ENCODE results near the gene CDK14. TPM values are rescaled to one million over a fixed set of nuclear protein-coding genes. Genes with fewer than 3 reads are reported as not detected.

The CDK14 gene
- total RNA-seq, 1 donor = 39.1 TPM

DNA sequence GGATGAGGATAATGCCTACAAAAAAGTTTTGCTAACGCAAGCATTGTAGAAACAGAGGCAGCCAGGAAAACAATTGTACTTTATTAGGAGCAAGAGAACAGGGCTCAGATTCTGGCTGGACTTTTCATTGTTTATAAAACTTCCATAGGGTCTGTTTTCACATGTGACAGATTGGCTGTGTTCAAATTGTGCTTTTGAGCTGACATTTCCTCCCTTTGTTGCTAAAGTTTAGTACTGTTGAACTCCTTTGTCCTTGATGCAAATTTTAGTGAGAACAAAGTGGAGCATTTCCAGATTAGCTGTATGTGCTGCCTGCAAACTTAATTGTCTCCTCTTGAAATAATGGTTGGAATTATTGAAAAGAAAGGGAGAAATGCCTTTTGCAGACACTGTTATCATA lies 447.1 kb downstream of the CDK14 start:
- Histone ChIP-seq H3K27ac (ENCODE audit: low read depth, low read length) (no peak overlapping the region), H4K20me1 (ENCODE audit: insufficient read depth, low read length) (no peaks in the 10 kb centered on the region), H2AFZ (ENCODE audit: low read length) (no peak overlapping the region), H3K36me3 (ENCODE audit: insufficient read depth, low read length) (no peaks in the 10 kb centered on the region), H3K79me2 (ENCODE audit: insufficient read depth, low read length) (no peaks in the 10 kb centered on the region), H3K4me1 (ENCODE audit: insufficient read depth, low read length) (no peaks in the 10 kb centered on the region), H3K4me2 (ENCODE audit: insufficient read depth, low read length) (no peak overlapping the region), H3K4me3 (ENCODE audit: insufficient read depth, low read length) (no peak overlapping the region), H3K9me3 (ENCODE audit: low read depth, low read length) (no peaks in the 10 kb centered on the region), H3K27me3 (ENCODE audit: insufficient read depth, low read length) (no peaks in the 10 kb centered on the region)
- no peak for DNase-seq (ENCODE audit: insufficient read length, low spot score, missing footprints)
- TF ChIP-seq, protein P1, sequence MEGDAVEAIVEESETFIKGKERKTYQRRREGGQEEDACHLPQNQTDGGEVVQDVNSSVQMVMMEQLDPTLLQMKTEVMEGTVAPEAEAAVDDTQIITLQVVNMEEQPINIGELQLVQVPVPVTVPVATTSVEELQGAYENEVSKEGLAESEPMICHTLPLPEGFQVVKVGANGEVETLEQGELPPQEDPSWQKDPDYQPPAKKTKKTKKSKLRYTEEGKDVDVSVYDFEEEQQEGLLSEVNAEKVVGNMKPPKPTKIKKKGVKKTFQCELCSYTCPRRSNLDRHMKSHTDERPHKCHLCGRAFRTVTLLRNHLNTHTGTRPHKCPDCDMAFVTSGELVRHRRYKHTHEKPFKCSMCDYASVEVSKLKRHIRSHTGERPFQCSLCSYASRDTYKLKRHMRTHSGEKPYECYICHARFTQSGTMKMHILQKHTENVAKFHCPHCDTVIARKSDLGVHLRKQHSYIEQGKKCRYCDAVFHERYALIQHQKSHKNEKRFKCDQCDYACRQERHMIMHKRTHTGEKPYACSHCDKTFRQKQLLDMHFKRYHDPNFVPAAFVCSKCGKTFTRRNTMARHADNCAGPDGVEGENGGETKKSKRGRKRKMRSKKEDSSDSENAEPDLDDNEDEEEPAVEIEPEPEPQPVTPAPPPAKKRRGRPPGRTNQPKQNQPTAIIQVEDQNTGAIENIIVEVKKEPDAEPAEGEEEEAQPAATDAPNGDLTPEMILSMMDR (IDR thresholded peaks at IDR 0.05; ENCODE audit: extremely low read depth, low read depth, low read length) = no peak

- Histone ChIP-seq H3K9me3 (ENCODE audit: low read depth, low read length) (no peaks in the 10 kb centered on the region), H3K4me2 (ENCODE audit: insufficient read depth, low read length) (no peak overlapping the region), H3K4me1 (ENCODE audit: insufficient read depth, low read length) (no peaks in the 10 kb centered on the region), H2AFZ (ENCODE audit: low read length) (no peak overlapping the region), H3K27me3 (ENCODE audit: insufficient read depth, low read length) (no peaks in the 10 kb centered on the region), H3K4me3 (ENCODE audit: insufficient read depth, low read length) (no peak overlapping the region), H4K20me1 (ENCODE audit: insufficient read depth, low read length) (no peaks in the 10 kb centered on the region), H3K27ac (ENCODE audit: low read depth, low read length) (no peak overlapping the region), H3K36me3 (ENCODE audit: insufficient read depth, low read length) (no peaks in the 10 kb centered on the region), H3K79me2 (ENCODE audit: insufficient read depth, low read length) (no peaks in the 10 kb centered on the region)
- DNase-seq (ENCODE audit: insufficient read length, low spot score, missing footprints) = no peak
- TF ChIP-seq, protein P1 (IDR thresholded peaks at IDR 0.05; ENCODE audit: extremely low read depth, low read depth, low read length) = no peak
These were observed 448.0 kb downstream of the CDK14 start for GRCh38 chr7:91043924-91044645.

DNA sequence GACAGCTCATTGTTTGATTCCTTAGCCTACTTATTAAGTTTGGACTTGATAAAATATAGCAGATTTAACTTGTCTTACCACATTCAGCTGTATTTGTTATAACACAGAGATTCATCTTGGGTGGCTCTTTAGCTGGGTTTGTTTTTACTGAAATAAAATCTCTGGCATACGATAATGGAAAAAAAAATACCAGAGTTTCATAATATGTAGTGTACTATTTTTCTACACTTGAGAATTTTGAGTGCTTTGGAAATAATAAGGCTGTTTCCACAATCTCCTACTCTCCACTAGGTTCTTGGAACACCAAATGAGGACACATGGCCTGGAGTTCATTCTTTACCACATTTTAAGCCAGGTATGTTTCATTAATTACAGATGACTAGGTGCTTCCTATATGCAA lies 449.5 kb downstream of the CDK14 start:
- Histone ChIP-seq H3K79me2 (ENCODE audit: insufficient read depth, low read length) (no peaks in the 10 kb centered on the region), H3K27ac (ENCODE audit: low read depth, low read length) (no peak overlapping the region), H3K4me2 (ENCODE audit: insufficient read depth, low read length) (no peak overlapping the region), H3K4me3 (ENCODE audit: insufficient read depth, low read length) (no peak overlapping the region), H2AFZ (ENCODE audit: low read length) (no peak overlapping the region), H4K20me1 (ENCODE audit: insufficient read depth, low read length) (no peaks in the 10 kb centered on the region), H3K27me3 (ENCODE audit: insufficient read depth, low read length) (no peaks in the 10 kb centered on the region), H3K9me3 (ENCODE audit: low read depth, low read length) (no peaks in the 10 kb centered on the region), H3K4me1 (ENCODE audit: insufficient read depth, low read length) (no peaks in the 10 kb centered on the region), H3K36me3 (ENCODE audit: insufficient read depth, low read length) (no peaks in the 10 kb centered on the region)
- TF ChIP-seq, protein P1 (IDR thresholded peaks at IDR 0.05; ENCODE audit: extremely low read depth, low read depth, low read length) = no peak
- no peak for DNase-seq (ENCODE audit: insufficient read length, low spot score, missing footprints)

DNA sequence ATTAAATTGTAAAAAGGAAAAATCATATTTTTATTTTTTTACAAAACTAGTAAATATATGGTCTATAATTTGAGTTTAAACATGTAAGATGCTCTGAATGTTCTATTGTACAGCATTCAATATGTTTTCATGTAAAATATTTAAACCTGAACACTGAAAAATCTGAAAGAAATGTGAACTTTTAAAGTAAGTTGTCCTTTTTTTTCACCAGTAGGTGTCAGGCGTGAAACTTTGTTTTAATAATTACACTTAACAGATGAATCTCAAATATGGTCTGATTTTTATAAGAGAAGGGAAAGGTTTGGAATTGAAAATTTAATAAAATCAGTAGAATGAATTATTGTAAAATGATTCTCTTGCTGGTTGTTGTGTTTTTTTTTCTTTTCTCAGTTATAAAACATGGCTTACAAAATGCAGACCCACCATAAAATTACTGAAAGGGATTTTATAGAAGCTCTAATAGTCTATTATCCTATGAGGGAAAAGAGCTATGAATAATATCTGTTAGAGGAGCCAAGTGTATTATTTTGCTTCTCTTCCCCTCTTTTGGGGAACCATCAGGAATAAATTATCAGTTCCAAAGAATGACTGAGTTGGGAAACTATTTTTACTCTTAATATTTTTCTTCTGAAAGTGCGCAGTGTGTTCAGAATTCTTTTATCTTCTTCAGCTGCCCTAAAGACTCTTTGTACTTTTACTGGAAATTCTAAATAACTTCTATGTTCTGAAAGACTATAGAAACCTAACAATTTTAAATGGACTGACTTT lies 450.4 kb downstream of the CDK14 start:
- H3K79me2 ChIP-seq (ENCODE audit: insufficient read depth, low read length) = no peaks in the 10 kb centered on the region
- no peak overlapping the region for H2AFZ ChIP-seq (ENCODE audit: low read length)
- no peak overlapping the region for H3K4me3 ChIP-seq (ENCODE audit: insufficient read depth, low read length)
- H3K4me2 ChIP-seq (ENCODE audit: insufficient read depth, low read length) = no peak overlapping the region
- H3K36me3 ChIP-seq (ENCODE audit: insufficient read depth, low read length) = no peaks in the 10 kb centered on the region
- H3K4me1 ChIP-seq (ENCODE audit: insufficient read depth, low read length) = no peaks in the 10 kb centered on the region
- TF ChIP-seq, protein P1 (IDR thresholded peaks at IDR 0.05; ENCODE audit: extremely low read depth, low read depth, low read length) = peak; percentile 37
- no peaks in the 10 kb centered on the region for H3K27me3 ChIP-seq (ENCODE audit: insufficient read depth, low read length)
- no peak for DNase-seq (ENCODE audit: insufficient read length, low spot score, missing footprints)
- H4K20me1 ChIP-seq (ENCODE audit: insufficient read depth, low read length) = no peaks in the 10 kb centered on the region
- H3K9me3 ChIP-seq (ENCODE audit: low read depth, low read length) = no peaks in the 10 kb centered on the region
- H3K27ac ChIP-seq (ENCODE audit: low read depth, low read length) = no peak overlapping the region
